ENCODE measurements around the gene CFAP74.

DNA sequence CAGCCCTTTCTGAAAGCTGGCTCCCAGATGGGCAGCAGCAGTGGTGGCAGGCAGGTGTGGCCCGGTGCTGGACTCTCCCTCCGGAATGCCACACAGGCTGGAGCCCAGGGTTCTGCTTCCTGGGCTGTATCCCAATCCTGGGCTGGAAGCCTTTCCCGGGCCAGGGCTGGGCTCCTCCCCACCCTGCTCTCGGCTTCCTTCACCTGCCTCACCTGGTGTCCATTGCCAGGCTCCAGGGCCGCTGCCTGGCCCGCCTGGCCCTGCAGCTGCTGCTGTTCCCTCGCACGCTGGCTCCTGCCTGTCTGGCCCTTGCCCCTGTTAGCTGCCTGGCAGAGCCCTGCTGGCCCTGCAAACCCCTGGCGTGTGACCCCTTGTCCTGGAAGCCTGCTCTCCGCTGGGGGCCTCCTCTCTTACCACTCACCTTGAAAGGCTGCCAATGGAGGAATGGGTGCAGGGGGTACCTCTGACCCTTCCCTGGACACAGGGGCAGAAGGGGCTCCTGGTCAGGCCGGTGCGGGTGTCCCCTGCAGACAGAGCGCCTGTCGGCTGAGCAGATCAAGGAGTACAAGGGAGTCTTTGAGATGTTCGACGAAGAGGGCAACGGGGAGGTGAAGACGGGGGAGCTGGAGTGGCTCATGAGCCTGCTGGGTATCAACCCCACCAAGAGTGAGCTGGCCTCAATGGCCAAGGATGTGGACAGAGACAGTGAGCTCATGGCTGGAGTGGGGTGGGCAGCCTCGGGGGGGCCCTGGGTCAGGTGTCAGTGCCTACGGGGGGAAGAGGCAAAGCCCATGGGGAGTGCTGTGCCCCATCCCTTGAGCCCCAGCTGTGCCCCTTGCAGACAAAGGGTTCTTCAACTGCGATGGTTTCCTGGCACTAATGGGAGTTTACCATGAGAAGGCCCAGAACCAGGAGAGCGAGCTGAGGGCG, 87.4 kb downstream of the CFAP74 start:
- TF ChIP-seq POLR2A (IDR thresholded peaks at IDR 0.05) (no peak), CTCF (IDR thresholded peaks at IDR 0.05) (no peak), POLR2AphosphoS5 (IDR thresholded peaks at IDR 0.05) (no peak)
